Kidney capillary endothelial cell (primary cell): ENCODE results near the gene STK32B.
"Not testable (repeated sequence)": the region's sequence is repeated elsewhere in the genome, so short reads cannot be mapped to it uniquely, and the experiment has no call there.

Experiments used
- DNase-seq: peaks from one replicate; pipeline ENCODE4 v3.0.0-alpha.2; 2018; ENCODE audit warnings: low spot score

STK32B gene

GRCh38 chr4:5395781-5396180, 344.5 kb downstream of the STK32B start:
- DNase-seq, result no peak

- DNase-seq, result no peak
These were observed 346.8 kb downstream of the STK32B start for GRCh38 chr4:5398056-5398455.

GRCh38 chr4:5399124-5399523, 347.8 kb downstream of the STK32B start:
- no peak for DNase-seq

GRCh38 chr4:5399790-5400421, 348.6 kb downstream of the STK32B start:
- DNase-seq, result peak; percentile 33

- no peak for DNase-seq
These were observed 352.6 kb downstream of the STK32B start for GRCh38 chr4:5403746-5404497.

- peak; percentile 10 for DNase-seq
These were observed 358.0 kb downstream of the STK32B start for GRCh38 chr4:5409237-5409636.

- DNase-seq, result no peak
These were observed 358.8 kb downstream of the STK32B start for GRCh38 chr4:5409972-5410618.

- DNase-seq, result no peak
These were observed 361.0 kb downstream of the STK32B start for GRCh38 chr4:5412296-5412695.

GRCh38 chr4:5412751-5413150, 361.5 kb downstream of the STK32B start:
- DNase-seq, result no peak

GRCh38 chr4:5416637-5417036, 365.4 kb downstream of the STK32B start:
- no peak for DNase-seq

- no peak for DNase-seq
These were observed 369.0 kb downstream of the STK32B start for GRCh38 chr4:5420266-5420665.

- no peak for DNase-seq
These were observed 370.1 kb downstream of the STK32B start for GRCh38 chr4:5421416-5421815.

GRCh38 chr4:5422195-5422594, 370.9 kb downstream of the STK32B start:
- DNase-seq, result no peak

- no peak for DNase-seq
These were observed 372.4 kb downstream of the STK32B start for GRCh38 chr4:5423670-5424069.

GRCh38 chr4:5424211-5424610, 372.9 kb downstream of the STK32B start:
- no peak for DNase-seq

- DNase-seq, result no peak
These were observed 373.6 kb downstream of the STK32B start for GRCh38 chr4:5424901-5425300.

- DNase-seq, result no peak
These were observed 378.5 kb downstream of the STK32B start for GRCh38 chr4:5429747-5430146.

- no peak for DNase-seq
These were observed 381.9 kb downstream of the STK32B start for GRCh38 chr4:5433196-5433595.

- no peak for DNase-seq
These were observed 383.9 kb downstream of the STK32B start for GRCh38 chr4:5435201-5435600.

- no peak for DNase-seq
These were observed 384.5 kb downstream of the STK32B start for GRCh38 chr4:5435823-5436222.

- DNase-seq, result not testable (repeated sequence)
These were observed 392.9 kb downstream of the STK32B start for GRCh38 chr4:5443976-5444802.

- no peak for DNase-seq
These were observed 393.7 kb downstream of the STK32B start for GRCh38 chr4:5444918-5445517.
